ENCODE data around the gene TEX2. TPM values are rescaled to one million over a fixed set of nuclear protein-coding genes. Genes with fewer than 3 reads are reported as not detected.

The TEX2 gene
- total RNA-seq, 4 donors from 2014 or later: 29.9 to 59.2 (median 39.9) TPM

- WGBS, 2 donors: 48 to 61% methylated on average over 3 of the region's 3 CpGs
- DNase-seq (ENCODE audit: low spot score in 2 of 2): no peak
- intact Hi-C loops (cut with DNase I; ENCODE audit: low total_unique reads): no loop called here
- TF ChIP-seq CTCF (IDR thresholded peaks at IDR 0.05) (no peak), POLR2A (IDR thresholded peaks at IDR 0.05) (no peak)
- no peak overlapping the region for H3K4me3 ChIP-seq (ENCODE audit: low read depth, poor library complexity, severe bottlenecking)
These were observed 45.0 kb downstream of the TEX2 start for GRCh38 chr17:64218066-64218465.

- no peak for TF ChIP-seq CTCF (IDR thresholded peaks at IDR 0.05)
- no peak for TF ChIP-seq POLR2A (IDR thresholded peaks at IDR 0.05)
- DNase-seq (ENCODE audit: low spot score in 2 of 2): no peak
- intact Hi-C loops (cut with DNase I; ENCODE audit: low total_unique reads): no loop called here
- WGBS, 2 donors: 77 to 81% methylated on average over 6 of the region's 6 CpGs
- H3K4me3 ChIP-seq (ENCODE audit: low read depth, poor library complexity, severe bottlenecking): no peak overlapping the region
These were observed 45.8 kb downstream of the TEX2 start for GRCh38 chr17:64217249-64217691.

GRCh38 chr17:64216338-64217248, 46.5 kb downstream of the TEX2 start:
- intact Hi-C loops (cut with DNase I; ENCODE audit: low total_unique reads): no loop called here
- 68 to 72% methylated on average over 11 of the region's 11 CpGs for WGBS, 2 donors
- H3K4me3 ChIP-seq (ENCODE audit: low read depth, poor library complexity, severe bottlenecking): no peak overlapping the region
- no peak for DNase-seq (ENCODE audit: low spot score in 2 of 2)
- no peak for TF ChIP-seq CTCF (IDR thresholded peaks at IDR 0.05)
- no peak for TF ChIP-seq POLR2A (IDR thresholded peaks at IDR 0.05)

GRCh38 chr17:64216000-64216337, 47.1 kb downstream of the TEX2 start:
- 38 to 51% methylated on average over 2 of the region's 2 CpGs for WGBS, 2 donors
- no peak overlapping the region for H3K4me3 ChIP-seq (ENCODE audit: low read depth, poor library complexity, severe bottlenecking)
- intact Hi-C loops (cut with DNase I; ENCODE audit: low total_unique reads): no loop called here
- DNase-seq (ENCODE audit: low spot score in 2 of 2): no peak
- TF ChIP-seq POLR2A (IDR thresholded peaks at IDR 0.05) (no peak), CTCF (IDR thresholded peaks at IDR 0.05) (no peak)

GRCh38 chr17:64214950-64215349, 48.1 kb downstream of the TEX2 start:
- intact Hi-C loops (cut with DNase I; ENCODE audit: low total_unique reads): no loop called here
- DNase-seq (ENCODE audit: low spot score in 2 of 2): no peak
- TF ChIP-seq POLR2A (IDR thresholded peaks at IDR 0.05) (no peak), CTCF (IDR thresholded peaks at IDR 0.05) (no peak)
- no peak overlapping the region for H3K4me3 ChIP-seq (ENCODE audit: low read depth, poor library complexity, severe bottlenecking)
- WGBS, 2 donors: 76 to 78% methylated on average over 4 of the region's 4 CpGs
